GM23248 (cell line): ENCODE data around the gene SNX7. TPM values are rescaled to one million over a fixed set of nuclear protein-coding genes. Genes with fewer than 3 reads are reported as not detected.

Experiments
- DNase-seq: peaks from one replicate; pipeline ENCODE4 v3.0.0-alpha.2; 2015
- H2AFZ ChIP-seq: fragments of 200-600 bp; sonication (generic); 2 replicates; pipeline ENCODE4 v1.6.1; 2016; ENCODE audit warnings: antibody characterized with exemption
- H3F3A ChIP-seq: fragments of 200-600 bp; sonication (generic); 2 replicates; pipeline ENCODE4 v1.6.1; 2016; ENCODE audit warnings: mild to moderate bottlenecking, antibody characterized with exemption, mixed run types; ENCODE audit not compliant: insufficient read depth
- H3K27ac ChIP-seq: fragments of 200-600 bp; sonication (generic); 2 replicates; pipeline ENCODE4 v1.5.1; 2016; ENCODE audit warnings: mild to moderate bottlenecking
- H3K27me3 ChIP-seq: fragments of 200-600 bp; sonication (generic); replicated peaks from 2 replicates; pipeline ENCODE4 v1.6.1; 2016; ENCODE audit warnings: mild to moderate bottlenecking; ENCODE audit not compliant: insufficient read depth
- H3K36me3 ChIP-seq: fragments of 200-600 bp; sonication (generic); 2 replicates; pipeline ENCODE4 v1.6.1; 2016; ENCODE audit warnings: low read depth, mild to moderate bottlenecking
- H3K4me1 ChIP-seq: fragments of 200-600 bp; sonication (generic); 2 replicates; pipeline ENCODE4 v1.6.1; 2016; ENCODE audit warnings: mild to moderate bottlenecking; ENCODE audit not compliant: insufficient read depth
- H3K4me2 ChIP-seq: fragments of 200-600 bp; sonication (generic); one replicate; pipeline ENCODE4 v1.6.1; 2016; ENCODE audit warnings: mild to moderate bottlenecking; ENCODE audit not compliant: unreplicated experiment
- H3K4me3 ChIP-seq: fragments of 200-600 bp; sonication (generic); 2 replicates; pipeline ENCODE4 v1.5.1; 2016; ENCODE audit warnings: mild to moderate bottlenecking
- H3K79me2 ChIP-seq: fragments of 200-600 bp; sonication (generic); 2 replicates; pipeline ENCODE4 v1.6.1; 2016; ENCODE audit warnings: mild to moderate bottlenecking; ENCODE audit not compliant: insufficient read depth
- H3K9ac ChIP-seq: fragments of 200-600 bp; sonication (generic); 2 replicates; pipeline ENCODE4 v1.6.1; 2016; ENCODE audit warnings: mild to moderate bottlenecking
- H3K9me2 ChIP-seq: fragments of 200-600 bp; sonication (generic); 2 replicates; pipeline ENCODE4 v1.6.1; 2016; ENCODE audit warnings: mixed run types, mild to moderate bottlenecking, moderate library complexity; ENCODE audit not compliant: insufficient read depth
- H3K9me3 ChIP-seq: fragments of 200-600 bp; sonication (generic); one replicate; pipeline ENCODE4 v1.6.1; 2017; ENCODE audit warnings: low read depth
- H4K20me1 ChIP-seq: fragments of 200-600 bp; sonication (generic); 2 replicates; pipeline ENCODE4 v1.6.0; 2016; ENCODE audit not compliant: insufficient read depth
- EZH2 ChIP-seq: fragments of 200-600 bp; sonication (generic); IDR thresholded peaks from 2 replicates; pipeline ENCODE4 v1.6.1; 2018; ENCODE audit warnings: antibody characterized with exemption, mild to moderate bottlenecking; ENCODE audit not compliant: insufficient read depth, poor library complexity, severe bottlenecking
- EZH2phosphoT487 ChIP-seq: fragments of 200-600 bp; sonication (generic); IDR thresholded peaks from 2 replicates; pipeline ENCODE4 v1.6.1; 2018; ENCODE audit warnings: antibody characterized with exemption, moderate library complexity, mild to moderate bottlenecking, low read depth; ENCODE audit not compliant: insufficient read depth
- WGBS, 2 experiments: methylation state at CpG; one replicate each; pipeline ENCODE4 v1.1.6; 2015 to 2017; ENCODE audit warnings: low lambda C conversion rate in 2 of 2, low coverage in 1 of 2; ENCODE audit errors: missing lambda C conversion rate in 2 of 2; 5-methylcytosine and 5-hydroxymethylcytosine counted together
- in situ Hi-C: fragments of 300-500 bp; cut with MboI; formaldehyde crosslinking; loops from 2 replicates; pipeline ENCODE4 v1.15.0; 2020
- polyA plus RNA-seq: library from polyadenylated mRNA; unstranded; fragments of >200 nt; fragmentation: Nextera tagmentation; extraction: Ambion mirVana; gene quantifications from 2 replicates; pipeline ENCODE4 v1.2.1, GENCODE V29; 2016
- total RNA-seq: library from RNA; depleted of rRNA; stranded (reverse); fragments of >200 nt; shearing (Covaris generic); gene quantifications from 2 replicates; pipeline ENCODE4 v1.2.3, GENCODE V29; 2014

Gene SNX7
- total and polyA plus RNA-seq, 2 experiments from 2014 or later = 59.7 to 84.3 TPM

GRCh38 chr1:98783821-98784220, 122.3 kb downstream of the SNX7 start:
- Histone ChIP-seq H3K36me3 (no peaks in the 10 kb centered on the region), H3K9me2 (no peaks in the 10 kb centered on the region), H3K79me2 (no peaks in the 10 kb centered on the region), H3K4me3 (no peak overlapping the region), H3F3A (no peaks in the 10 kb centered on the region), H3K27me3 (no peaks in the 10 kb centered on the region), H3K9ac (no peak overlapping the region), H3K4me1 (no peaks in the 10 kb centered on the region), H3K4me2 (no peak overlapping the region), H3K9me3 (no peaks in the 10 kb centered on the region), H3K27ac (no peak overlapping the region), H4K20me1 (no peaks in the 10 kb centered on the region), H2AFZ (no peak overlapping the region)
- 79 to 81% methylated on average over 6 of the region's 6 CpGs for whole genome bisulfite sequencing, 2 experiments
- no peak for DNase-seq
- TF ChIP-seq EZH2 = no peak
- TF ChIP-seq EZH2phosphoT487 = no peak
- in situ Hi-C loops = loop anchor here (25.0 kb wide), 1 partner anchor 928 kb away; no protein-coding TSS in a partner anchor

- Histone ChIP-seq H4K20me1 (no peaks in the 10 kb centered on the region), H3K79me2 (no peaks in the 10 kb centered on the region), H3F3A (no peaks in the 10 kb centered on the region), H3K9ac (no peak overlapping the region), H3K9me2 (no peaks in the 10 kb centered on the region), H3K4me3 (no peak overlapping the region), H2AFZ (no peak overlapping the region), H3K4me2 (no peak overlapping the region), H3K27ac (no peak overlapping the region), H3K27me3 (no peaks in the 10 kb centered on the region), H3K4me1 (no peaks in the 10 kb centered on the region), H3K9me3 (no peaks in the 10 kb centered on the region), H3K36me3 (no peaks in the 10 kb centered on the region)
- in situ Hi-C loops = loop anchor here (25.0 kb wide), 1 partner anchor 921 kb away; no protein-coding TSS in a partner anchor
- no peak for DNase-seq
- 85 to 87% methylated on average over 6 of the region's 6 CpGs for WGBS, 2 experiments
- TF ChIP-seq EZH2phosphoT487 (no peak), EZH2 (no peak)
These were observed 130.0 kb downstream of the SNX7 start for GRCh38 chr1:98791498-98791897.

- in situ Hi-C loops = loop anchor here (25.0 kb wide), 1 partner anchor 920 kb away; no protein-coding TSS in a partner anchor
- H3F3A ChIP-seq = no peaks in the 10 kb centered on the region
These were observed 130.6 kb downstream of the SNX7 start for GRCh38 chr1:98792123-98792522.

GRCh38 chr1:98793136-98793535, 131.6 kb downstream of the SNX7 start:
- Histone ChIP-seq H3K36me3 (no peaks in the 10 kb centered on the region), H4K20me1 (no peaks in the 10 kb centered on the region), H3K9me2 (no peaks in the 10 kb centered on the region), H3K9ac (no peak overlapping the region), H2AFZ (no peak overlapping the region), H3K4me3 (no peak overlapping the region), H3F3A (no peaks in the 10 kb centered on the region), H3K4me1 (no peaks in the 10 kb centered on the region), H3K4me2 (no peak overlapping the region), H3K27ac (no peak overlapping the region), H3K27me3 (no peaks in the 10 kb centered on the region), H3K9me3 (no peaks in the 10 kb centered on the region), H3K79me2 (no peaks in the 10 kb centered on the region)
- WGBS, 2 experiments = 15 to 26% methylated on average over 3 of the region's 3 CpGs
- peak; percentile 18 for DNase-seq
- in situ Hi-C loops = loop anchor here (25.0 kb wide), 1 partner anchor 919 kb away; no protein-coding TSS in a partner anchor
- no peak for TF ChIP-seq EZH2
- TF ChIP-seq EZH2phosphoT487 = no peak

More at GRCh38 chr1:98792123-98792522, 130.6 kb downstream of the SNX7 start:
- Histone ChIP-seq H3K27me3 (no peaks in the 10 kb centered on the region), H3K79me2 (no peaks in the 10 kb centered on the region), H3K4me2 (no peak overlapping the region), H3K9me3 (no peaks in the 10 kb centered on the region), H2AFZ (no peak overlapping the region), H3K27ac (no peak overlapping the region), H3K9ac (no peak overlapping the region), H3K36me3 (no peaks in the 10 kb centered on the region), H3K9me2 (no peaks in the 10 kb centered on the region), H4K20me1 (no peaks in the 10 kb centered on the region), H3K4me1 (no peaks in the 10 kb centered on the region), H3K4me3 (no peak overlapping the region)
- no peak for TF ChIP-seq EZH2
- no peak for TF ChIP-seq EZH2phosphoT487
- 4 to 6% methylated on average over 1 of the region's 1 CpG for WGBS, 2 experiments
- peak; percentile 26 for DNase-seq
